ENCODE data around the gene ECPAS. TPM values are rescaled to one million over a fixed set of nuclear protein-coding genes. Genes with fewer than 3 reads are reported as not detected.

Gene ECPAS
- total RNA-seq, 1 donor from 2014 or later = 89.7 TPM

DNA sequence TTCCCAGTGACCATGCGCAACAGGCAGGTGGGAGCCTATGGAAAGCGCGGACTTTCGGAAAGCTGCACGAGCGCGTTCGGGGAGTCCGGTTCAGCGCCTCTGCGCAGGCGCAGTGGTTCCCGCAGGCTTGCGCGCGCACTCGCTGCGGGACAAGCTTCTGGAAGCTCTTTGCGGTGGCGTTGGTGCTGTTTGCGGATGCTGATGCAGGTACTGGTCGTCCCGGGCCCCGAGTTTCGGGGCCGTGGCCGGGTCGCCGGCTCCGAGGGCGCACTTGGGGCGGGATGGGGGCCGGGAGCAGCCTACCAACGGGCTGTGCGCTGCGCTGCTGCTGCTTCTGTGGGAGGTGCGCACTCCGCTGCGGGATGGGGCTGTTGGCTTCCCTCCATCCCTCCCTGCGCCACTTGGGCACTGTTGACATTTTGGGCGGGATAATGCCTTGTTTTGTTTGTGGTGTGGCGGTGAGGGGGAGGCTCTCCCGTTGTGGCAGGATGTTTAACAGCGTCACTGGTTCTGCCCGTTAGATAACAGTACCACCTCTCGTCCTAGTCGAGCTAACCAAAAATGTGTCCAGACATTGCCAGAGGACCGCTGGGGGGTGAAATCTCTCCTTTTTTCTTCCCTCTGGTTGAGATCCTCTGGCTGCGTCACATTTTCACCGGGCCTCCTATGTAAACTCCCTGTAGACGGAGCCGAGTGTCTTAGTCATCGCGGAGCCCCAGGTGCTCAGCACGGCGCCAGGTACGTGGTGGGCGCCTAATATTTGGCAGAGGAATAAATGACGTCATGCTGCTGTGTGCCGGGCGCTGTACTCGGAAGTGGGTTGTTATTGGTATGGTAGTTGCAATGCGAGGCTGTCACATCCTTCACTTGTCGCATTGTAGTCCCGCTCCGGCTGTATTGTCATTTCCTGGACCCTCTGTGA is 41.1 kb upstream of the ECPAS start, which contains the start of gene ZNF483:
TSS of gene ZNF483 (plus strand) at position 124 of the 922 bp plus-strand sequence. CDS start 2,217 bp downstream, outside the sequence.
- peaks cover 3% of the 10 kb centered on the region for H3K36me3 Mint-ChIP-seq (ENCODE audit: low read depth, unreplicated experiment)
- peak within 1 kb of the TSS; percentile 82 for H3K9ac ChIP-seq (ENCODE audit: low read length)
- no peaks in the 10 kb centered on the region for H3K4me1 Mint-ChIP-seq (ENCODE audit: low read depth, unreplicated experiment)
- no peaks in the 10 kb centered on the region for H4K20me1 ChIP-seq (ENCODE audit: insufficient read depth, low read length)
- peak within 1 kb of the TSS; percentile 79 for H3K4me3 ChIP-seq (ENCODE audit: insufficient read depth, low read depth, low read length)
- no peaks in the 10 kb centered on the region for H3K79me2 ChIP-seq (ENCODE audit: insufficient read depth, low read length)
- H3K27me3 Mint-ChIP-seq (ENCODE audit: low read depth, unreplicated experiment) = peaks cover 3% of the 10 kb centered on the region
- peak within 1 kb of the TSS; percentile 100 for H2AFZ ChIP-seq (ENCODE audit: low read depth, low read length)
- H3K4me3 Mint-ChIP-seq (ENCODE audit: unreplicated experiment) = peak within 1 kb of the TSS; percentile 91
- TF ChIP-seq EZH2 (IDR thresholded peaks at IDR 0.05; ENCODE audit: insufficient read depth, low read length) = no peak
- TF ChIP-seq, protein P1, sequence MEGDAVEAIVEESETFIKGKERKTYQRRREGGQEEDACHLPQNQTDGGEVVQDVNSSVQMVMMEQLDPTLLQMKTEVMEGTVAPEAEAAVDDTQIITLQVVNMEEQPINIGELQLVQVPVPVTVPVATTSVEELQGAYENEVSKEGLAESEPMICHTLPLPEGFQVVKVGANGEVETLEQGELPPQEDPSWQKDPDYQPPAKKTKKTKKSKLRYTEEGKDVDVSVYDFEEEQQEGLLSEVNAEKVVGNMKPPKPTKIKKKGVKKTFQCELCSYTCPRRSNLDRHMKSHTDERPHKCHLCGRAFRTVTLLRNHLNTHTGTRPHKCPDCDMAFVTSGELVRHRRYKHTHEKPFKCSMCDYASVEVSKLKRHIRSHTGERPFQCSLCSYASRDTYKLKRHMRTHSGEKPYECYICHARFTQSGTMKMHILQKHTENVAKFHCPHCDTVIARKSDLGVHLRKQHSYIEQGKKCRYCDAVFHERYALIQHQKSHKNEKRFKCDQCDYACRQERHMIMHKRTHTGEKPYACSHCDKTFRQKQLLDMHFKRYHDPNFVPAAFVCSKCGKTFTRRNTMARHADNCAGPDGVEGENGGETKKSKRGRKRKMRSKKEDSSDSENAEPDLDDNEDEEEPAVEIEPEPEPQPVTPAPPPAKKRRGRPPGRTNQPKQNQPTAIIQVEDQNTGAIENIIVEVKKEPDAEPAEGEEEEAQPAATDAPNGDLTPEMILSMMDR (IDR thresholded peaks at IDR 0.05; ENCODE audit: insufficient read depth, low read depth, low read length) = no peak
- no peak for FAIRE-seq
- no peaks in the 10 kb centered on the region for H3K9me3 ChIP-seq (ENCODE audit: insufficient read depth, low read depth, low read length)
- DNase-seq (ENCODE audit: low read depth) = peak; percentile 56
- H3K4me2 ChIP-seq (ENCODE audit: low read length) = peak within 1 kb of the TSS; percentile 100
- no peaks in the 10 kb centered on the region for H3K27me3 ChIP-seq (ENCODE audit: insufficient read depth, low read length)
- peaks cover 4% of the 10 kb centered on the region for H3K9me3 Mint-ChIP-seq (ENCODE audit: unreplicated experiment)
- H3K27ac Mint-ChIP-seq (ENCODE audit: unreplicated experiment) = no peak within 1 kb of the TSS
- peaks cover 8% of the 10 kb centered on the region for H3K4me1 ChIP-seq (ENCODE audit: insufficient read depth, low read length)
- no peak within 1 kb of the TSS for H3K27ac ChIP-seq (ENCODE audit: low read depth, low read length)
- H3K36me3 ChIP-seq (ENCODE audit: insufficient read depth, low read length) = no peaks in the 10 kb centered on the region

DNA sequence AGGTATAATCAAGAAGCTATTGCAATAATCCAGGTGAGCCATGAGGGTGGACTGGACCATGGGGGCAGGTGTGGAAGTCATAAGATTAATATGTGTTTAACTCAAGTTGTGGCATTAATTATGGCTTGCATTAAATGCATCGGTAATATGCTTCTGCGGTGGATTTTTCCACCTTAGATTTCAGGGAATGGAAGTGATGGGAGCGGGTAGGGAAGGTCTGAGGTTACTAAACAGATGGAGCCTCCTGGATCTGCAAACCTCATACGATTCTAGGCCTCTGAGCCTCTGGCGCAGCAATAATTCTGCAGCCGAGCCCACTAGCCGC is 40.5 kb upstream of the ECPAS start:
- no peak overlapping the region for H3K9ac ChIP-seq (ENCODE audit: low read length)
- H3K9me3 ChIP-seq (ENCODE audit: insufficient read depth, low read depth, low read length) = no peaks in the 10 kb centered on the region
- peak overlapping the region; percentile 100 for H3K4me2 ChIP-seq (ENCODE audit: low read length)
- peak overlapping the region; percentile 79 for H3K4me3 ChIP-seq (ENCODE audit: insufficient read depth, low read depth, low read length)
- no peak overlapping the region for H3K27ac Mint-ChIP-seq (ENCODE audit: unreplicated experiment)
- H3K27me3 Mint-ChIP-seq (ENCODE audit: low read depth, unreplicated experiment) = peaks cover 5% of the 10 kb centered on the region
- no peaks in the 10 kb centered on the region for H3K4me1 Mint-ChIP-seq (ENCODE audit: low read depth, unreplicated experiment)
- TF ChIP-seq, protein P1 (IDR thresholded peaks at IDR 0.05; ENCODE audit: insufficient read depth, low read depth, low read length) = no peak
- no peak for TF ChIP-seq EZH2 (IDR thresholded peaks at IDR 0.05; ENCODE audit: insufficient read depth, low read length)
- no peaks in the 10 kb centered on the region for H4K20me1 ChIP-seq (ENCODE audit: insufficient read depth, low read length)
- peaks cover 3% of the 10 kb centered on the region for H3K36me3 Mint-ChIP-seq (ENCODE audit: low read depth, unreplicated experiment)
- no peak overlapping the region for H3K27ac ChIP-seq (ENCODE audit: low read depth, low read length)
- H3K79me2 ChIP-seq (ENCODE audit: insufficient read depth, low read length) = no peaks in the 10 kb centered on the region
- DNase-seq (ENCODE audit: low read depth) (no peak), FAIRE-seq (no peak)
- H3K9me3 Mint-ChIP-seq (ENCODE audit: unreplicated experiment) = peaks cover 2% of the 10 kb centered on the region
- H3K36me3 ChIP-seq (ENCODE audit: insufficient read depth, low read length) = no peaks in the 10 kb centered on the region
- peak overlapping the region; percentile 91 for H3K4me3 Mint-ChIP-seq (ENCODE audit: unreplicated experiment)
- peaks cover 8% of the 10 kb centered on the region for H3K4me1 ChIP-seq (ENCODE audit: insufficient read depth, low read length)
- H2AFZ ChIP-seq (ENCODE audit: low read depth, low read length) = peak overlapping the region; percentile 100
- no peaks in the 10 kb centered on the region for H3K27me3 ChIP-seq (ENCODE audit: insufficient read depth, low read length)

DNA sequence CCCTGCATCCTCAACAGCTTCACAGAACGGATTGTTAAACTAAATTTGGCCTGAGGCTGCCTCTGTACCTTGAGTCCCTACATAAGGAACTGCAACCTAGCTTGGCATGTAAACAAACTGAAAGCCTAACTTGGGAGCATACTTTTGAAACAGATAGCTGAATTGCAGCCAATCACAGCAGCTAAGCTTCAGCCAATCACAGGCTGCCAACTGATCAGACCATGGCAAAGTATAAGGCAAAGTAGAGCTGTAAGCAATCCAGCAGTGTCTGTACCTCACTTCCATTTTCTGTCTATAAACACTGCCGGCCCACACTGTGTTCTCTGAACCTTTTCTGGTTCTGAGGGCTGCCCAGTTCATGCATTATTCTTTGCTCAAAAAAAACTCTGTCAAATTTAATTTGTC is 31.9 kb upstream of the ECPAS start:
- H3K4me3 ChIP-seq (ENCODE audit: insufficient read depth, low read depth, low read length) = no peak overlapping the region
- Mint-ChIP-seq H3K36me3 (ENCODE audit: low read depth, unreplicated experiment) (no peaks in the 10 kb centered on the region), H3K4me1 (ENCODE audit: low read depth, unreplicated experiment) (no peaks in the 10 kb centered on the region), H3K9me3 (ENCODE audit: unreplicated experiment) (peaks cover 13% of the 10 kb centered on the region), H3K27ac (ENCODE audit: unreplicated experiment) (no peak overlapping the region), H3K4me3 (ENCODE audit: unreplicated experiment) (no peak overlapping the region), H3K27me3 (ENCODE audit: low read depth, unreplicated experiment) (peaks cover 3% of the 10 kb centered on the region)
- H3K9me3 ChIP-seq (ENCODE audit: insufficient read depth, low read depth, low read length) = no peaks in the 10 kb centered on the region
- H3K4me2 ChIP-seq (ENCODE audit: low read length) = no peak overlapping the region
- no peak for TF ChIP-seq EZH2 (IDR thresholded peaks at IDR 0.05; ENCODE audit: insufficient read depth, low read length)
- TF ChIP-seq, protein P1 (IDR thresholded peaks at IDR 0.05; ENCODE audit: insufficient read depth, low read depth, low read length) = no peak
- H3K9ac ChIP-seq (ENCODE audit: low read length) = no peak overlapping the region
- no peaks in the 10 kb centered on the region for H3K36me3 ChIP-seq (ENCODE audit: insufficient read depth, low read length)
- no peaks in the 10 kb centered on the region for H3K79me2 ChIP-seq (ENCODE audit: insufficient read depth, low read length)
- H2AFZ ChIP-seq (ENCODE audit: low read depth, low read length) = no peak overlapping the region
- DNase-seq (ENCODE audit: low read depth) (no peak), FAIRE-seq (no peak)
- H3K27me3 ChIP-seq (ENCODE audit: insufficient read depth, low read length) = no peaks in the 10 kb centered on the region
- no peak overlapping the region for H3K27ac ChIP-seq (ENCODE audit: low read depth, low read length)
- no peaks in the 10 kb centered on the region for H3K4me1 ChIP-seq (ENCODE audit: insufficient read depth, low read length)
- no peaks in the 10 kb centered on the region for H4K20me1 ChIP-seq (ENCODE audit: insufficient read depth, low read length)

Measured in astrocyte (in vitro differentiated cells and primary cell).